WTC11 (cell line): ENCODE data around the gene PTPN13. TPM values are rescaled to one million over a fixed set of nuclear protein-coding genes. Genes with fewer than 3 reads are reported as not detected.

Experiments used
- ATAC-seq: fragments of 200-7000 bp; cut with Tn5 transposase; 2 replicates; pipeline ENCODE4 v1.10.0; 2021; ENCODE audit warnings: mild to moderate bottlenecking, moderate library complexity
- CTCF ChIA-PET: fragments of 300-600 bp; sonication (Branson Sonifier 250); formaldehyde crosslinking; loops from one replicate; lab custom pipeline; 2021; ENCODE audit warnings: antibody characterized with exemption; lab: Charles Lee
- POLR2A ChIA-PET: fragments of 350-600 bp; sonication (Branson Sonifier 250); formaldehyde crosslinking; loops from one replicate; lab custom pipeline; 2021; ENCODE audit warnings: antibody characterized with exemption; lab: Charles Lee
- DNase-seq: peaks from one replicate; pipeline ENCODE4 v3.0.0; 2021; ENCODE audit warnings: low spot score
- H3K27ac Mint-ChIP-seq: 2 replicates; pipeline ENCODE4 v1.8.0; 2021; ENCODE audit warnings: mixed read lengths
- H3K27me3 Mint-ChIP-seq: 2 replicates; pipeline ENCODE4 v1.8.0; 2021; ENCODE audit warnings: low read depth, mild to moderate bottlenecking, moderate library complexity, mixed read lengths
- H3K36me3 Mint-ChIP-seq: 2 replicates; pipeline ENCODE4 v1.8.0; 2021; ENCODE audit warnings: mixed read lengths
- H3K4me1 Mint-ChIP-seq: 2 replicates; pipeline ENCODE4 v1.8.0; 2022; ENCODE audit warnings: mixed read lengths
- H3K4me3 Mint-ChIP-seq: 2 replicates; pipeline ENCODE4 v1.8.0; 2021; ENCODE audit warnings: mild to moderate bottlenecking, moderate library complexity, mixed read lengths
- H3K9me3 Mint-ChIP-seq: 2 replicates; pipeline ENCODE4 v1.8.0; 2021; ENCODE audit warnings: mixed read lengths
- CBFB ChIP-seq: sonication (generic); formaldehyde crosslinking; IDR thresholded peaks from 2 replicates; pipeline ENCODE4 v1.8.1; 2022; ENCODE audit warnings: mild to moderate bottlenecking, low read depth, missing genetic modification reagents
- CREB1 ChIP-seq: sonication (generic); formaldehyde crosslinking; IDR thresholded peaks from 2 replicates; pipeline ENCODE4 v1.8.0; 2023; ENCODE audit warnings: mild to moderate bottlenecking, missing genetic modification reagents
- CREM ChIP-seq: sonication (generic); formaldehyde crosslinking; IDR thresholded peaks from 2 replicates; pipeline ENCODE4 v1.8.1; 2022; ENCODE audit warnings: mild to moderate bottlenecking, missing genetic modification reagents, moderate library complexity
- GRHL2 ChIP-seq: fragments of 250-450 bp; sonication (Bioruptor Pico); IDR thresholded peaks from 2 replicates; pipeline ENCODE4 v1.8.0; 2022; ENCODE audit warnings: mild to moderate bottlenecking, moderate library complexity; ENCODE audit not compliant: insufficient replicate concordance, severe bottlenecking
- GTF2I ChIP-seq: fragments of 250-450 bp; sonication (Bioruptor Pico); conservative IDR thresholded peaks from 2 replicates; pipeline ENCODE4 v1.4.0; 2021; ENCODE audit warnings: mild to moderate bottlenecking
- KAT7 ChIP-seq: sonication (generic); formaldehyde crosslinking; IDR thresholded peaks from 2 replicates; pipeline ENCODE4 v1.8.1; 2023; ENCODE audit warnings: missing genetic modification reagents, mild to moderate bottlenecking, borderline replicate concordance
- NFATC4 ChIP-seq: fragments of 250-450 bp; sonication (Bioruptor Pico); IDR thresholded peaks from 2 replicates; pipeline ENCODE4 v1.9.0; 2021; ENCODE audit warnings: mild to moderate bottlenecking
- NFE2L1 ChIP-seq: sonication (generic); formaldehyde crosslinking; IDR thresholded peaks from 2 replicates; pipeline ENCODE4 v1.8.1; 2023; ENCODE audit warnings: missing genetic modification reagents
- OVOL2 ChIP-seq: fragments of 250-450 bp; sonication (Bioruptor Pico); IDR thresholded peaks from 2 replicates; pipeline ENCODE4 v1.9.0; 2021; ENCODE audit warnings: mild to moderate bottlenecking, borderline replicate concordance
- RELA ChIP-seq: sonication (generic); formaldehyde crosslinking; IDR thresholded peaks from 2 replicates; pipeline ENCODE4 v1.8.1; 2022; ENCODE audit warnings: missing genetic modification reagents, mild to moderate bottlenecking, borderline replicate concordance
- RORB ChIP-seq: fragments of 250-450 bp; sonication (Bioruptor Pico); IDR thresholded peaks from 2 replicates; pipeline ENCODE4 v1.9.0; 2021; ENCODE audit warnings: mild to moderate bottlenecking
- SMAD3 ChIP-seq: sonication (generic); formaldehyde crosslinking; IDR thresholded peaks from 2 replicates; pipeline ENCODE4 v1.8.0; 2022; ENCODE audit warnings: missing genetic modification reagents, mild to moderate bottlenecking, borderline replicate concordance
- SMAD4 ChIP-seq: sonication (generic); formaldehyde crosslinking; IDR thresholded peaks from 2 replicates; pipeline ENCODE4 v1.8.0; 2022; ENCODE audit warnings: mild to moderate bottlenecking, missing genetic modification reagents
- SOX15 ChIP-seq: fragments of 250-450 bp; sonication (Bioruptor Pico); IDR thresholded peaks from 2 replicates; pipeline ENCODE4 v1.9.0; 2021; ENCODE audit warnings: mild to moderate bottlenecking
- SP1 ChIP-seq: sonication (generic); formaldehyde crosslinking; conservative IDR thresholded peaks from 2 replicates; pipeline ENCODE4 v1.8.1; 2022; ENCODE audit warnings: missing genetic modification reagents
- ZNF263 ChIP-seq: sonication (generic); formaldehyde crosslinking; IDR thresholded peaks from 2 replicates; pipeline ENCODE4 v1.8.1; 2022; ENCODE audit warnings: low read depth, mild to moderate bottlenecking, moderate library complexity, missing genetic modification reagents
- ZNF396 ChIP-seq: fragments of 250-450 bp; sonication (Bioruptor Pico); IDR thresholded peaks from 2 replicates; pipeline ENCODE4 v1.8.0; 2021; ENCODE audit warnings: mild to moderate bottlenecking, moderate library complexity, borderline replicate concordance
- ZNF423 ChIP-seq: fragments of 250-450 bp; sonication (Bioruptor Pico); IDR thresholded peaks from 2 replicates; pipeline ENCODE4 v2.1.2; 2022; ENCODE audit warnings: mild to moderate bottlenecking, moderate library complexity
- total RNA-seq: library from RNA; stranded (reverse); gene quantifications from 3 replicates; pipeline ENCODE4 v1.2.3, GENCODE V29; 2021
- TF ChIP-seq, protein P1 (sequence below): sonication (generic); formaldehyde crosslinking; conservative IDR thresholded peaks from 2 replicates; pipeline ENCODE4 v1.8.1; 2022; ENCODE audit warnings: mild to moderate bottlenecking, missing genetic modification reagents
- TF ChIP-seq, protein P2 (sequence below): sonication (generic); formaldehyde crosslinking; IDR thresholded peaks from 2 replicates; pipeline ENCODE4 v1.8.1; 2023; ENCODE audit warnings: mild to moderate bottlenecking, missing genetic modification reagents
- TF ChIP-seq, protein P3 (sequence below): sonication (generic); formaldehyde crosslinking; IDR thresholded peaks from 2 replicates; pipeline ENCODE4 v1.8.1; 2023; ENCODE audit warnings: mild to moderate bottlenecking, missing genetic modification reagents, moderate library complexity
- TF ChIP-seq, protein P4 (sequence below): sonication (generic); formaldehyde crosslinking; IDR thresholded peaks from 2 replicates; pipeline ENCODE4 v1.8.0; 2022; ENCODE audit warnings: mild to moderate bottlenecking, missing genetic modification reagents
- TF ChIP-seq, protein P5 (sequence below): sonication (generic); formaldehyde crosslinking; IDR thresholded peaks from 2 replicates; pipeline ENCODE4 v1.8.1; 2022; ENCODE audit warnings: low read depth, missing genetic modification reagents, borderline replicate concordance
- TF ChIP-seq, protein P6 (sequence below): sonication (generic); formaldehyde crosslinking; IDR thresholded peaks from 2 replicates; pipeline ENCODE4 v1.8.1; 2023; ENCODE audit warnings: mild to moderate bottlenecking, missing genetic modification reagents, moderate library complexity
- TF ChIP-seq, protein P7 (sequence below): fragments of 250-450 bp; sonication (Bioruptor Pico); IDR thresholded peaks from 2 replicates; pipeline ENCODE4 v1.9.0; 2021; ENCODE audit warnings: mild to moderate bottlenecking, borderline replicate concordance
- TF ChIP-seq, protein P8 (sequence below): sonication (generic); formaldehyde crosslinking; IDR thresholded peaks from 2 replicates; pipeline ENCODE4 v1.8.1; 2022; ENCODE audit warnings: mild to moderate bottlenecking, moderate library complexity, missing genetic modification reagents
- TF ChIP-seq, protein P9 (sequence below): sonication (generic); formaldehyde crosslinking; IDR thresholded peaks from 2 replicates; pipeline ENCODE4 v1.8.0; 2022; ENCODE audit warnings: mild to moderate bottlenecking, missing genetic modification reagents

The PTPN13 gene
- total RNA-seq, 1 experiment from 2014 or later, result 49.7 TPM

DNA sequence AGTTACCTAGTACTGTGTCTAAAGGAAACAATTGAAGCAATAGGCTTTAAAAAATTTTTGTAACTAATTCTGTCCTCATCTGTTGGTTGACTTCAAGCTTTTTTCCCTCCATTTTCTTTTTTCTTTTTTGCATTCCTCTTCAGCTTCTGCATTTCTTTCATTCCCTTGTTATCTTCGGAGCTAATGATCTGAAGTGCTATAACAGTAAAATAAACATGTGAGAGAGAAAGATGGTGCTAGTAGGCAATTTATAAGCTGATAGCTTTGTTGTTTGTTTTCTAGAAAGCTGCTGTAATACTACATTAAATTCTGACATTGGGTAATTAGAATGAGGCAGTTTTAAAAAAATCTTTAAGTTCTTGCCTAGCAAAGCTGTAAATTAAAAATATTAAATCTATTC, 37.1 kb downstream of the PTPN13 start (continued):
- TF ChIP-seq, protein P1, sequence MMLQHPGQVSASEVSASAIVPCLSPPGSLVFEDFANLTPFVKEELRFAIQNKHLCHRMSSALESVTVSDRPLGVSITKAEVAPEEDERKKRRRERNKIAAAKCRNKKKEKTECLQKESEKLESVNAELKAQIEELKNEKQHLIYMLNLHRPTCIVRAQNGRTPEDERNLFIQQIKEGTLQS, result no peak
- TF ChIP-seq, protein P2, sequence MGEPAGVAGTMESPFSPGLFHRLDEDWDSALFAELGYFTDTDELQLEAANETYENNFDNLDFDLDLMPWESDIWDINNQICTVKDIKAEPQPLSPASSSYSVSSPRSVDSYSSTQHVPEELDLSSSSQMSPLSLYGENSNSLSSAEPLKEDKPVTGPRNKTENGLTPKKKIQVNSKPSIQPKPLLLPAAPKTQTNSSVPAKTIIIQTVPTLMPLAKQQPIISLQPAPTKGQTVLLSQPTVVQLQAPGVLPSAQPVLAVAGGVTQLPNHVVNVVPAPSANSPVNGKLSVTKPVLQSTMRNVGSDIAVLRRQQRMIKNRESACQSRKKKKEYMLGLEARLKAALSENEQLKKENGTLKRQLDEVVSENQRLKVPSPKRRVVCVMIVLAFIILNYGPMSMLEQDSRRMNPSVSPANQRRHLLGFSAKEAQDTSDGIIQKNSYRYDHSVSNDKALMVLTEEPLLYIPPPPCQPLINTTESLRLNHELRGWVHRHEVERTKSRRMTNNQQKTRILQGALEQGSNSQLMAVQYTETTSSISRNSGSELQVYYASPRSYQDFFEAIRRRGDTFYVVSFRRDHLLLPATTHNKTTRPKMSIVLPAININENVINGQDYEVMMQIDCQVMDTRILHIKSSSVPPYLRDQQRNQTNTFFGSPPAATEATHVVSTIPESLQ (CRISPR knock-in tag), result no peak
- TF ChIP-seq CREB1 (CRISPR knock-in tag) (no peak), SMAD4 (no peak), GRHL2 (CRISPR knock-in tag) (no peak), ZNF423 (CRISPR knock-in tag) (no peak), CBFB (no peak), SOX15 (no peak), GTF2I (CRISPR knock-in tag) (no peak)
- TF ChIP-seq, protein P3, sequence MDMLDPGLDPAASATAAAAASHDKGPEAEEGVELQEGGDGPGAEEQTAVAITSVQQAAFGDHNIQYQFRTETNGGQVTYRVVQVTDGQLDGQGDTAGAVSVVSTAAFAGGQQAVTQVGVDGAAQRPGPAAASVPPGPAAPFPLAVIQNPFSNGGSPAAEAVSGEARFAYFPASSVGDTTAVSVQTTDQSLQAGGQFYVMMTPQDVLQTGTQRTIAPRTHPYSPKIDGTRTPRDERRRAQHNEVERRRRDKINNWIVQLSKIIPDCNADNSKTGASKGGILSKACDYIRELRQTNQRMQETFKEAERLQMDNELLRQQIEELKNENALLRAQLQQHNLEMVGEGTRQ (CRISPR knock-in tag), result no peak
- TF ChIP-seq, protein P4, sequence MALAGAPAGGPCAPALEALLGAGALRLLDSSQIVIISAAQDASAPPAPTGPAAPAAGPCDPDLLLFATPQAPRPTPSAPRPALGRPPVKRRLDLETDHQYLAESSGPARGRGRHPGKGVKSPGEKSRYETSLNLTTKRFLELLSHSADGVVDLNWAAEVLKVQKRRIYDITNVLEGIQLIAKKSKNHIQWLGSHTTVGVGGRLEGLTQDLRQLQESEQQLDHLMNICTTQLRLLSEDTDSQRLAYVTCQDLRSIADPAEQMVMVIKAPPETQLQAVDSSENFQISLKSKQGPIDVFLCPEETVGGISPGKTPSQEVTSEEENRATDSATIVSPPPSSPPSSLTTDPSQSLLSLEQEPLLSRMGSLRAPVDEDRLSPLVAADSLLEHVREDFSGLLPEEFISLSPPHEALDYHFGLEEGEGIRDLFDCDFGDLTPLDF (CRISPR knock-in tag), result no peak
- TF ChIP-seq, protein P5, sequence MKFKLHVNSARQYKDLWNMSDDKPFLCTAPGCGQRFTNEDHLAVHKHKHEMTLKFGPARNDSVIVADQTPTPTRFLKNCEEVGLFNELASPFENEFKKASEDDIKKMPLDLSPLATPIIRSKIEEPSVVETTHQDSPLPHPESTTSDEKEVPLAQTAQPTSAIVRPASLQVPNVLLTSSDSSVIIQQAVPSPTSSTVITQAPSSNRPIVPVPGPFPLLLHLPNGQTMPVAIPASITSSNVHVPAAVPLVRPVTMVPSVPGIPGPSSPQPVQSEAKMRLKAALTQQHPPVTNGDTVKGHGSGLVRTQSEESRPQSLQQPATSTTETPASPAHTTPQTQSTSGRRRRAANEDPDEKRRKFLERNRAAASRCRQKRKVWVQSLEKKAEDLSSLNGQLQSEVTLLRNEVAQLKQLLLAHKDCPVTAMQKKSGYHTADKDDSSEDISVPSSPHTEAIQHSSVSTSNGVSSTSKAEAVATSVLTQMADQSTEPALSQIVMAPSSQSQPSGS, result no peak

DNA sequence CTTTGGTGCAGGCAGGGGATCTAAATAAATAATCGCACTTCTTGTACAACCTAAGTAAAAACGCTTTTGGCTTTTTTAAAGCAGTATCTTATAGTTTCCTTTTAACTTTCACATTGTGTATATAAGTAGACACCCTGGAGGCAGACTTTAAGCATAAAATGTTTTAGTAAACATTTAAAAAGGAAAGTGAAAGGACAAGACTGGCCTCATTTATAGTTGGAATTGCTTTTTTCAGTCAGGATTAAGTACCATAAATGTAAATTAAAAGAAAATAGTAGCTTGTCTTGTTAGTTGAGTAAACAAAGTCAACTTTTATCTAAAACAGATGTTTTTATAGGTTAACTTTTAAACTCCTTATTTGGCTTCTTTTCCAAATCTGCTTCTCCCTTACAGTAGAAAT, 39.7 kb downstream of the PTPN13 start:
- POLR2A ChIA-PET, result no interaction called here

DNA sequence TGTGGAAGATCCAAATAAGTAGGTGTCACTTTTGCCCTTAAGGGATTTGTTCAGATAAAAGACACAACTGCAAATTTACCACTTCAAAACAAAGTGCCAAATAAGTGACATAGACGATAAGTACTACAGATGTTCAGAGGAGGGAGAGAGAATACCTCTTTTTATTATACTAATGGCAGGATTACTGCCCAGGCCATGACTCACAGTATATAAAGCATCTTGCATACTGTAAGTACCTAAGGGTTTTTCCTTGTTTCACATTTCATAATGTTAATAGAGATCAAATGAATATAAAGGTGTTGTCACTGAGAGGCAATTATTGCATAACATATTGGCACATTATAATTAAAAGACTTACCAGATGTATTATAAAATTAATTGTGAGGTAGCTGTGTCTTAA, 46.4 kb downstream of the PTPN13 start:
- ChIA-PET CTCF (no interaction called here), POLR2A (no interaction called here)
- H3K27me3 Mint-ChIP-seq, result no peaks in the 10 kb centered on the region
- no peak for DNase-seq
- H3K27ac Mint-ChIP-seq, result no peak overlapping the region
- peaks cover 18% of the 10 kb centered on the region for H3K36me3 Mint-ChIP-seq
- H3K4me1 Mint-ChIP-seq, result peaks cover 4% of the 10 kb centered on the region; the same call in 1 of the 2 replicates
- H3K9me3 Mint-ChIP-seq, result peaks cover 13% of the 10 kb centered on the region
- H3K4me3 Mint-ChIP-seq, result no peak overlapping the region
- ATAC-seq, result no peak
- TF ChIP-seq KAT7 (CRISPR knock-in tag) (no peak), CREM (no peak), ZNF263 (CRISPR knock-in tag) (no peak), SP1 (CRISPR knock-in tag) (no peak)
- TF ChIP-seq, protein P6, sequence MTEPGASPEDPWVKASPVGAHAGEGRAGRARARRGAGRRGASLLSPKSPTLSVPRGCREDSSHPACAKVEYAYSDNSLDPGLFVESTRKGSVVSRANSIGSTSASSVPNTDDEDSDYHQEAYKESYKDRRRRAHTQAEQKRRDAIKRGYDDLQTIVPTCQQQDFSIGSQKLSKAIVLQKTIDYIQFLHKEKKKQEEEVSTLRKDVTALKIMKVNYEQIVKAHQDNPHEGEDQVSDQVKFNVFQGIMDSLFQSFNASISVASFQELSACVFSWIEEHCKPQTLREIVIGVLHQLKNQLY, result no peak
- TF ChIP-seq, protein P7, sequence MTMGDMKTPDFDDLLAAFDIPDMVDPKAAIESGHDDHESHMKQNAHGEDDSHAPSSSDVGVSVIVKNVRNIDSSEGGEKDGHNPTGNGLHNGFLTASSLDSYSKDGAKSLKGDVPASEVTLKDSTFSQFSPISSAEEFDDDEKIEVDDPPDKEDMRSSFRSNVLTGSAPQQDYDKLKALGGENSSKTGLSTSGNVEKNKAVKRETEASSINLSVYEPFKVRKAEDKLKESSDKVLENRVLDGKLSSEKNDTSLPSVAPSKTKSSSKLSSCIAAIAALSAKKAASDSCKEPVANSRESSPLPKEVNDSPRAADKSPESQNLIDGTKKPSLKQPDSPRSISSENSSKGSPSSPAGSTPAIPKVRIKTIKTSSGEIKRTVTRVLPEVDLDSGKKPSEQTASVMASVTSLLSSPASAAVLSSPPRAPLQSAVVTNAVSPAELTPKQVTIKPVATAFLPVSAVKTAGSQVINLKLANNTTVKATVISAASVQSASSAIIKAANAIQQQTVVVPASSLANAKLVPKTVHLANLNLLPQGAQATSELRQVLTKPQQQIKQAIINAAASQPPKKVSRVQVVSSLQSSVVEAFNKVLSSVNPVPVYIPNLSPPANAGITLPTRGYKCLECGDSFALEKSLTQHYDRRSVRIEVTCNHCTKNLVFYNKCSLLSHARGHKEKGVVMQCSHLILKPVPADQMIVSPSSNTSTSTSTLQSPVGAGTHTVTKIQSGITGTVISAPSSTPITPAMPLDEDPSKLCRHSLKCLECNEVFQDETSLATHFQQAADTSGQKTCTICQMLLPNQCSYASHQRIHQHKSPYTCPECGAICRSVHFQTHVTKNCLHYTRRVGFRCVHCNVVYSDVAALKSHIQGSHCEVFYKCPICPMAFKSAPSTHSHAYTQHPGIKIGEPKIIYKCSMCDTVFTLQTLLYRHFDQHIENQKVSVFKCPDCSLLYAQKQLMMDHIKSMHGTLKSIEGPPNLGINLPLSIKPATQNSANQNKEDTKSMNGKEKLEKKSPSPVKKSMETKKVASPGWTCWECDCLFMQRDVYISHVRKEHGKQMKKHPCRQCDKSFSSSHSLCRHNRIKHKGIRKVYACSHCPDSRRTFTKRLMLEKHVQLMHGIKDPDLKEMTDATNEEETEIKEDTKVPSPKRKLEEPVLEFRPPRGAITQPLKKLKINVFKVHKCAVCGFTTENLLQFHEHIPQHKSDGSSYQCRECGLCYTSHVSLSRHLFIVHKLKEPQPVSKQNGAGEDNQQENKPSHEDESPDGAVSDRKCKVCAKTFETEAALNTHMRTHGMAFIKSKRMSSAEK (CRISPR knock-in tag), result no peak
- TF ChIP-seq, protein P8, sequence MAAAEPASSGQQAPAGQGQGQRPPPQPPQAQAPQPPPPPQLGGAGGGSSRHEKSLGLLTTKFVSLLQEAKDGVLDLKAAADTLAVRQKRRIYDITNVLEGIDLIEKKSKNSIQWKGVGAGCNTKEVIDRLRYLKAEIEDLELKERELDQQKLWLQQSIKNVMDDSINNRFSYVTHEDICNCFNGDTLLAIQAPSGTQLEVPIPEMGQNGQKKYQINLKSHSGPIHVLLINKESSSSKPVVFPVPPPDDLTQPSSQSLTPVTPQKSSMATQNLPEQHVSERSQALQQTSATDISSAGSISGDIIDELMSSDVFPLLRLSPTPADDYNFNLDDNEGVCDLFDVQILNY (CRISPR knock-in tag), result no peak

More for the DNA sequence above, 39.7 kb downstream of the PTPN13 start:
- no peak for TF ChIP-seq ZNF396 (CRISPR knock-in tag)
- no peak for TF ChIP-seq OVOL2 (CRISPR knock-in tag)
- TF ChIP-seq RORB (CRISPR knock-in tag), result no peak
- TF ChIP-seq SP1 (CRISPR knock-in tag), result no peak
- no peak for TF ChIP-seq NFATC4
- no peak for TF ChIP-seq CBFB
- TF ChIP-seq NFE2L1 (CRISPR knock-in tag), result no peak
- TF ChIP-seq SMAD3, result no peak
- TF ChIP-seq, protein P9, sequence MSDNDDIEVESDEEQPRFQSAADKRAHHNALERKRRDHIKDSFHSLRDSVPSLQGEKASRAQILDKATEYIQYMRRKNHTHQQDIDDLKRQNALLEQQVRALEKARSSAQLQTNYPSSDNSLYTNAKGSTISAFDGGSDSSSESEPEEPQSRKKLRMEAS (CRISPR knock-in tag), result no peak
- TF ChIP-seq RELA, result no peak
- TF ChIP-seq, all 79 proteins: peak for 0
- peaks cover 4% of the 10 kb centered on the region; the same call in 1 of the 2 replicates for H3K4me1 Mint-ChIP-seq
- CTCF ChIA-PET, result interaction anchor here (1.0 kb wide), 1 partner anchor 135 kb away, joined by 3 read pairs; no protein-coding TSS in a partner anchor
- H3K9me3 Mint-ChIP-seq, result peaks cover 13% of the 10 kb centered on the region
- no peak overlapping the region for H3K4me3 Mint-ChIP-seq
- peaks cover 25% of the 10 kb centered on the region for H3K36me3 Mint-ChIP-seq
- ATAC-seq, result no peak
- no peak overlapping the region for H3K27ac Mint-ChIP-seq
- H3K27me3 Mint-ChIP-seq, result no peaks in the 10 kb centered on the region
- DNase-seq, result no peak
